ENCODE data around the gene TEX12.

The TEX12 gene, protein sequence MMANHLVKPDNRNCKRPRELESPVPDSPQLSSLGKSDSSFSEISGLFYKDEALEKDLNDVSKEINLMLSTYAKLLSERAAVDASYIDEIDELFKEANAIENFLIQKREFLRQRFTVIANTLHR

DNA sequence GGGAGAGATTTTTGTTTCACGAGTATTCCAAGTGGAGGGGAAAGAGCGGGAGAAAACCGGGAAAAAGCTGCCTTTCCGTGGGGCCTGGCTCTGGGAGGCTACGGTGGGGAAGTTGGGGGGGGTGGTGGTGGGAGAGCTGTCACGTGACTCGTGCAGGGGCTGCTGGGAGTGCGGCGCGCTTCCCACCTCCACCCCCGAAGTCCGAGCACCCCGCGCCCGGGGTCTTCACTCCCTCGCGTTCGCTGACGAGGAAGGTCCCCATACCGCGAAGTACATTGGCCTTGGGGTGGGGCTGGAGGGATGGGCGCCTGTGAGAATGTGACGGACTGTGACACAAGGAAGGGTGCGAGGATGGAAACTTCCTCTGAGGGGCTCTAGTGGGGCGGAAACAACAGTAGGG is at the start of gene TEX12:
Gene TEX12, plus strand, starts transcription at position 228 of the 400 bp plus-strand sequence. CDS start 1,897 bp downstream, outside the sequence.
- intact Hi-C loops (cut with micrococcal nuclease): no loop called here
- H3K27ac Mint-ChIP-seq: no peak within 1 kb of the TSS
- no peaks in the 10 kb centered on the region for H3K27me3 Mint-ChIP-seq
- no peaks in the 10 kb centered on the region for H3K9me3 Mint-ChIP-seq
- H3K4me3 Mint-ChIP-seq: no peak within 1 kb of the TSS
- peaks cover 4% of the 10 kb centered on the region for H3K36me3 Mint-ChIP-seq (ENCODE audit: low read depth)
- peaks cover 28% of the 10 kb centered on the region for H3K4me1 Mint-ChIP-seq (ENCODE audit: low read depth)

- Mint-ChIP-seq H3K27ac (no peak overlapping the region), H3K36me3 (ENCODE audit: low read depth) (no peaks in the 10 kb centered on the region), H3K9me3 (no peaks in the 10 kb centered on the region), H3K27me3 (no peaks in the 10 kb centered on the region), H3K4me3 (no peak overlapping the region), H3K4me1 (ENCODE audit: low read depth) (peaks cover 19% of the 10 kb centered on the region)
- intact Hi-C loops (cut with micrococcal nuclease): no loop called here
Observed at GRCh38 chr11:112118176-112118575, 49.0 kb upstream of the TEX12 start.

DNA sequence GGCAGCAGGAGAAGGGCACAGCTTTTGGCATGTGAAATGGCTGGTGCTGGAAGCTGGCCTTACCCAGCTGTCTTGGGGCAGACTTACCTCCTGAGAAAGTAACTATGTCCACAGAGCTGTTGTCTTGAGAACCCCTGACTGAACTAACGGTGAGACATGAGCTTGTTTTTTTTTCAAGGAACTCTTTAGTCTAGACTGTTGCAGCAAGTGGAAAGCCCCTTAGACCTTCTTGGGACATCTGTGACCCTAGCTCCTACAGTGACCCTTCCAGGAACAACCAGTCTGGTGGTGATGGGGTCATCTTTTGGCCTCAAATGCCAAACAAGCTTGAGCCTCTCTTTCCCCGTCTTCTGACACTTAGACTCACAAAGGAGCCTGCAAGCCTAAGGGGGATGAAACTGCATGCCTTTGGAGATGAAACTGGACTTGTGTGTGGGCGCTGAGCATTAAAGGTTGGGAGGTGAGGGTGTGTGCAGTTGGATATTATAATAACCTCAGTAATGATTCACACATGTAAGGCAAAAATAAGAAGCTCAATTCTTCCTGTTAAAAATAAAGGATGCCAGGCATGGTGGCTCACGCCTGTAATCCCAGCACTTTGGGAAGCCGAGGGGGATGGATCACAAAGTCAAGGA is 45.1 kb upstream of the TEX12 start:
- Mint-ChIP-seq H3K4me1 (ENCODE audit: low read depth) (peaks cover 19% of the 10 kb centered on the region), H3K4me3 (no peak overlapping the region), H3K36me3 (ENCODE audit: low read depth) (no peaks in the 10 kb centered on the region), H3K27me3 (no peaks in the 10 kb centered on the region), H3K9me3 (no peaks in the 10 kb centered on the region), H3K27ac (no peak overlapping the region)
- intact Hi-C loops (cut with micrococcal nuclease): loop anchor here (5.0 kb wide), 1 partner anchor 35 kb away; no protein-coding TSS in a partner anchor

GRCh38 chr11:112123129-112123528 is 44.0 kb upstream of the TEX12 start:
- Mint-ChIP-seq H3K36me3 (ENCODE audit: low read depth) (no peaks in the 10 kb centered on the region), H3K4me3 (no peak overlapping the region), H3K9me3 (no peaks in the 10 kb centered on the region)

GRCh38 chr11:112127056-112127455 is 40.1 kb upstream of the TEX12 start:
- intact Hi-C loops (cut with micrococcal nuclease): no loop called here
- no peaks in the 10 kb centered on the region for H3K27me3 Mint-ChIP-seq
- H3K4me3 Mint-ChIP-seq: no peak overlapping the region
- H3K9me3 Mint-ChIP-seq: no peaks in the 10 kb centered on the region
- H3K36me3 Mint-ChIP-seq (ENCODE audit: low read depth): no peaks in the 10 kb centered on the region
- H3K27ac Mint-ChIP-seq: no peak overlapping the region
- H3K4me1 Mint-ChIP-seq (ENCODE audit: low read depth): peaks cover 24% of the 10 kb centered on the region

More at GRCh38 chr11:112123129-112123528, 44.0 kb upstream of the TEX12 start:
- intact Hi-C loops (cut with micrococcal nuclease): loop anchor here (5.0 kb wide), 1 partner anchor 34 kb away; no protein-coding TSS in a partner anchor
- Mint-ChIP-seq H3K4me1 (ENCODE audit: low read depth) (peaks cover 20% of the 10 kb centered on the region), H3K27ac (no peak overlapping the region), H3K27me3 (no peaks in the 10 kb centered on the region)

- Mint-ChIP-seq H3K36me3 (ENCODE audit: low read depth) (no peaks in the 10 kb centered on the region), H3K27ac (peak overlapping the region; percentile 61), H3K9me3 (no peaks in the 10 kb centered on the region), H3K27me3 (no peaks in the 10 kb centered on the region), H3K4me1 (ENCODE audit: low read depth) (peaks cover 29% of the 10 kb centered on the region), H3K4me3 (no peak overlapping the region)
- intact Hi-C loops (cut with micrococcal nuclease): no loop called here
Observed at GRCh38 chr11:112128483-112129121, 38.6 kb upstream of the TEX12 start.

GRCh38 chr11:112129656-112130055 is 37.5 kb upstream of the TEX12 start:
- peaks cover 34% of the 10 kb centered on the region for H3K4me1 Mint-ChIP-seq (ENCODE audit: low read depth)
- intact Hi-C loops (cut with micrococcal nuclease): no loop called here
- H3K4me3 Mint-ChIP-seq: no peak overlapping the region
- no peaks in the 10 kb centered on the region for H3K36me3 Mint-ChIP-seq (ENCODE audit: low read depth)
- no peaks in the 10 kb centered on the region for H3K9me3 Mint-ChIP-seq
- peak overlapping the region; percentile 77 for H3K27ac Mint-ChIP-seq
- no peaks in the 10 kb centered on the region for H3K27me3 Mint-ChIP-seq

GRCh38 chr11:112132737-112133136 is 34.4 kb upstream of the TEX12 start:
- Mint-ChIP-seq H3K27ac (no peak overlapping the region), H3K27me3 (no peaks in the 10 kb centered on the region), H3K9me3 (no peaks in the 10 kb centered on the region), H3K4me3 (no peak overlapping the region), H3K36me3 (ENCODE audit: low read depth) (no peaks in the 10 kb centered on the region), H3K4me1 (ENCODE audit: low read depth) (peaks cover 34% of the 10 kb centered on the region)
- intact Hi-C loops (cut with micrococcal nuclease): no loop called here

DNA sequence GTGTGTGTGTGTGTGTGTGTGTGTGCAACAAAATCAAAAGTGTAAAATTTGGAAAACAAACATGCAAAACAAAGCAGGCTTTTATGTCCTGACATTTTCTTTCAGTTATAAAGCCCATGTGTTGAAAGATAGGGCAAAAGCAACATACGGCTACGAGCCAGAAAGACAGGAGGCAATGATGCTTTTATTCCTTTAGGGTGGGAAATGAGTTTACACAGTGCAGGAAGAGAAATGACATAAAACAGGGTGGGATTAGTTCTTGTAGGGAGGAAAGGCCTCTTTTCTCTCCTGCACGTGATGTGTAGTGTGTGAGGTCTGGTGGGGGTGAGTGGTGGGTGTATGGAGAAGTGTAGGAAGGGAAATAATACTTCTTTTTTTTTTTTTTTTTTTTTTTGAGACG is 32.7 kb upstream of the TEX12 start:
- intact Hi-C loops (cut with micrococcal nuclease): no loop called here
- Mint-ChIP-seq H3K36me3 (ENCODE audit: low read depth) (no peaks in the 10 kb centered on the region), H3K27ac (no peak overlapping the region), H3K4me1 (ENCODE audit: low read depth) (peaks cover 19% of the 10 kb centered on the region), H3K27me3 (no peaks in the 10 kb centered on the region), H3K4me3 (no peak overlapping the region), H3K9me3 (no peaks in the 10 kb centered on the region)

DNA sequence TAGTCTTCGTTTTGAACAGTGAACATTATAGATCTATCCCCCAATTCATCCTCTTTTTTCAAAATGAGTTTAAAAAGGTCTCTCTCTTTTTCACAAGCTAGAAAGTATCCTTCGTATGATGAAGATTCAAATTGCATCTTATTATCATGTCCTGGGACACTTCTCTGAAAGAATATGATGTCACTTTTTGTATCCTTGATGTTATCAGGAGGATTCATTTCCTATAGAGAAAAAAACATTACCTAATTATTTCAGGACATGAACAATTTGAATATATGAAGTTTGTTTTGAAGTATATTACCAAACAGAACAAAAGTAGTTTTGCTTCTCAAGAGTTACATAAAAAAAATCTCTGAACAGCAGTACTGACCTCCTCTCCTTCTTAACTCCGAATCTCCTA is 23.6 kb upstream of the TEX12 start:
- Mint-ChIP-seq H3K4me3 (no peak overlapping the region), H3K27ac (no peak overlapping the region), H3K36me3 (ENCODE audit: low read depth) (peaks cover 26% of the 10 kb centered on the region), H3K4me1 (ENCODE audit: low read depth) (peaks cover 7% of the 10 kb centered on the region), H3K27me3 (no peaks in the 10 kb centered on the region), H3K9me3 (no peaks in the 10 kb centered on the region)
- intact Hi-C loops (cut with micrococcal nuclease): no loop called here

- intact Hi-C loops (cut with micrococcal nuclease): no loop called here
- no peaks in the 10 kb centered on the region for H3K27me3 Mint-ChIP-seq
- H3K4me1 Mint-ChIP-seq (ENCODE audit: low read depth): no peaks in the 10 kb centered on the region
- H3K4me3 Mint-ChIP-seq: no peak overlapping the region
- H3K9me3 Mint-ChIP-seq: no peaks in the 10 kb centered on the region
- peaks cover 16% of the 10 kb centered on the region for H3K36me3 Mint-ChIP-seq (ENCODE audit: low read depth)
- no peak overlapping the region for H3K27ac Mint-ChIP-seq
Observed at GRCh38 chr11:112150517-112150916, 16.7 kb upstream of the TEX12 start.

- Mint-ChIP-seq H3K36me3 (ENCODE audit: low read depth) (peaks cover 7% of the 10 kb centered on the region), H3K27me3 (no peaks in the 10 kb centered on the region), H3K4me1 (ENCODE audit: low read depth) (peaks cover 32% of the 10 kb centered on the region), H3K4me3 (no peak overlapping the region), H3K27ac (no peak overlapping the region), H3K9me3 (no peaks in the 10 kb centered on the region)
- intact Hi-C loops (cut with micrococcal nuclease): loop anchor here (5.0 kb wide), 1 partner anchor 34 kb away; no protein-coding TSS in a partner anchor
Observed at GRCh38 chr11:112156153-112156955, 10.8 kb upstream of the TEX12 start.

- no peaks in the 10 kb centered on the region for H3K27me3 Mint-ChIP-seq
- peaks cover 11% of the 10 kb centered on the region for H3K36me3 Mint-ChIP-seq (ENCODE audit: low read depth)
- H3K9me3 Mint-ChIP-seq: no peaks in the 10 kb centered on the region
- no peak overlapping the region for H3K4me3 Mint-ChIP-seq
- peaks cover 41% of the 10 kb centered on the region for H3K4me1 Mint-ChIP-seq (ENCODE audit: low read depth)
- no peak overlapping the region for H3K27ac Mint-ChIP-seq
- intact Hi-C loops (cut with micrococcal nuclease): loop anchor here (5.0 kb wide), 1 partner anchor 35 kb away; no protein-coding TSS in a partner anchor
Observed at GRCh38 chr11:112156956-112157766, 10.0 kb upstream of the TEX12 start.
